Left renal cortex interstitium (tissue), 4 donors: Measurements from ENCODE around the gene ZMIZ1. TPM values are rescaled to one million over a fixed set of nuclear protein-coding genes. Genes with fewer than 3 reads are reported as not detected.

Experiments
- DNase-seq, 4 donors: peaks; one replicate each; pipeline ENCODE4 v3.0.0-alpha.2; 2013; ENCODE audit warnings: low read depth in 4 of 4, low spot score in 2 of 4, missing footprints in 1 of 4
- polyA plus RNA-seq, 4 donors: library from polyadenylated mRNA; unstranded; fragments of 120-200 nt; gene quantifications; one replicate each; pipeline ENCODE4 v1.2.1, GENCODE V29; 2013; ENCODE audit not compliant: insufficient read length in 4 of 4

ZMIZ1 gene
- polyA plus RNA-seq, 4 donors, result 60.8 to 84.7 (median 74.1) TPM

GRCh38 chr10:79355420-79356017 is 286.8 kb downstream of the ZMIZ1 start:
- DNase-seq, result no peak

- no peak for DNase-seq
Measured at GRCh38 chr10:79356104-79356503, 287.3 kb downstream of the ZMIZ1 start.

GRCh38 chr10:79357180-79357579 is 288.4 kb downstream of the ZMIZ1 start:
- DNase-seq, result no peak

DNA sequence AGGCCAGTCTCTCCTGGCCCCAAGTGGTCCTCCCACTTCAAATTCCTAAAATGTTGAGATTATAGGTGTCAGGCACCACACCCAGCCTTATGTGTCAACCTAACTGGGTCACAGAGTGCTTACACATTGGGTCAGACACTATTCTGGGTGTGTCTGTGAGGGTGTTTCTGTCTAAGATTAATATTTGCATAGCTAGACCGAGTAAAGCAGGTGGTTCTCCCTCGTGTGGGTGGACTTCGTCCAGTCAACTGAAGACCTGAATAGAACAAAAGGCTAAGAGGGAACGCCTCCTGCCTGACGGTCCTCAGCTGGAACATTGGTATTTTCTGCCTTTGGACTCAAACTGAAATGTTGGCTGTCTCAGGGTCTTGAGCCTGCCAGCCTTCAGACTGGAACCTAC is 290.0 kb downstream of the ZMIZ1 start:
- DNase-seq, result no peak

- DNase-seq, result no peak
Measured at GRCh38 chr10:79359816-79360498, 291.2 kb downstream of the ZMIZ1 start.

- no peak for DNase-seq
Measured at GRCh38 chr10:79360499-79361342, 292.0 kb downstream of the ZMIZ1 start.

DNA sequence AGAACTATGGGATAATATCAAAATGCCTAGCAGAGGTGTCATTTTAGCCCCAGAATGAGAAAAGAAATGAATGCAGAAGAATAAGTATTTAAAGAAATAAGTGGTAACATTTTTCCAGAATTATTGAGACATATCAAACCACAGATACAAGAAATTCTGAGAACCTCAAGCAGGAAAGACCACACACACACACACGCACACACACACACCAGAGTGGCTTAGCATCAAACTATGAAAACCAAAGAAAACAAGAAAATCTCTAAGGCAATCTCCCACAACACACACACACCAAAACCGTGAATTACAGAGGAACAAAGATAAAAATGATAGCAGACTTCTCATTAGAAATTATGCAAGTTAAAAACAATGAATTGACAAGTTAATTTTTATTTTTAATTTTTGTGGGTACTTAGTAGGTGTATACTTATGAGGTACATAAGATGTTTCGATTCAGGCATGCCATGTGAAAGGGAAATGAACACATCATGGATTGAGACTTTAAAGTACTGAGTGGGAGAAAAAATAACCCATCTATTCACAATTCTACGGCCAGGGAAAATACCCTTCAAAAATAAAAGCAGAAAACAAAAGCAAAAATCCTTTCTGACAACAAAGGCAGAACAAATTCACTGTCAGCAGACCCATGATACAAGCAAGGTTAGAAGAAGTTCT is 293.1 kb downstream of the ZMIZ1 start:
- DNase-seq, result no peak
